Activated CD8-positive, alpha-beta memory T cell treated with anti-CD3 and anti-CD28 coated beads, Interleukin-2, amount 10 ng/mL, durations not matched to agents 7 days and 5 days (primary cell): ENCODE results near the gene KCNJ9. TPM values are rescaled to one million over a fixed set of nuclear protein-coding genes. Genes with fewer than 3 reads are reported as not detected.

Source experiments
- ATAC-seq: fragments of 150-1000 bp; cut with Tn5 transposase; one replicate; pipeline ENCODE4 v1.10.0; 2021; ENCODE audit warnings: moderate library complexity
- CTCF ChIA-PET: fragments of 350-600 bp; sonication (Branson Sonifier 250); formaldehyde crosslinking; loops from one replicate; lab custom pipeline; 2021; ENCODE audit warnings: antibody characterized with exemption; lab: Charles Lee
- DNase-seq: peaks from one replicate; pipeline ENCODE4 v3.0.0-alpha.2; 2020
- H3K27ac Mint-ChIP-seq: one replicate; pipeline ENCODE4 v1.8.0; 2021; ENCODE audit warnings: mild to moderate bottlenecking, mixed read lengths
- H3K27me3 Mint-ChIP-seq: one replicate; pipeline ENCODE4 v1.8.0; 2021; ENCODE audit warnings: mixed read lengths
- H3K36me3 Mint-ChIP-seq: one replicate; pipeline ENCODE4 v1.8.0; 2021; ENCODE audit warnings: mild to moderate bottlenecking, mixed read lengths
- H3K4me1 Mint-ChIP-seq: one replicate; pipeline ENCODE4 v1.8.0; 2021; ENCODE audit warnings: mixed read lengths
- H3K4me3 Mint-ChIP-seq: one replicate; pipeline ENCODE4 v1.8.0; 2021; ENCODE audit warnings: mild to moderate bottlenecking, moderate library complexity, mixed read lengths
- H3K9me3 Mint-ChIP-seq: one replicate; pipeline ENCODE4 v1.8.0; 2022; ENCODE audit warnings: low read depth, mixed read lengths
- total RNA-seq, 2 experiments: library from RNA; stranded (reverse); gene quantifications; one replicate each; pipeline ENCODE4 v1.2.3, GENCODE V29; 2021

The KCNJ9 gene
- total RNA-seq, 2 experiments from 2014 or later = not detected

- H3K27me3 Mint-ChIP-seq = peaks cover 58% of the 10 kb centered on the region
- no peaks in the 10 kb centered on the region for H3K36me3 Mint-ChIP-seq
- no peaks in the 10 kb centered on the region for H3K4me1 Mint-ChIP-seq
- DNase-seq (no peak), ATAC-seq (no peak)
- CTCF ChIA-PET = interaction anchor here (40.9 kb wide), 1 partner anchor 26 kb away, joined by 633 read pairs; the partner anchor contains the start of genes KCNJ10 and KCNJ9
- no peak overlapping the region for H3K4me3 Mint-ChIP-seq
- H3K27ac Mint-ChIP-seq = no peak overlapping the region
- H3K9me3 Mint-ChIP-seq = no peaks in the 10 kb centered on the region
Observed at GRCh38 chr1:160053548-160054365, 27.6 kb upstream of the KCNJ9 start.

GRCh38 chr1:160056648-160057169, 24.6 kb upstream of the KCNJ9 start:
- no peaks in the 10 kb centered on the region for H3K9me3 Mint-ChIP-seq
- no peaks in the 10 kb centered on the region for H3K4me1 Mint-ChIP-seq
- no peak overlapping the region for H3K4me3 Mint-ChIP-seq
- no peaks in the 10 kb centered on the region for H3K36me3 Mint-ChIP-seq
- H3K27ac Mint-ChIP-seq = no peak overlapping the region
- CTCF ChIA-PET = interaction anchor here (2.8 to 40.9 kb wide), 2 partner anchors 11 to 23 kb away, joined by 21 to 633 read pairs; partner anchors contain the start of genes KCNJ10 and KCNJ9
- H3K27me3 Mint-ChIP-seq = peaks cover 54% of the 10 kb centered on the region
- ATAC-seq (no peak), DNase-seq (no peak)

GRCh38 chr1:160058087-160058486, 23.3 kb upstream of the KCNJ9 start:
- Mint-ChIP-seq H3K9me3 (no peaks in the 10 kb centered on the region), H3K4me3 (no peak overlapping the region), H3K4me1 (no peaks in the 10 kb centered on the region), H3K36me3 (no peaks in the 10 kb centered on the region), H3K27me3 (peaks cover 47% of the 10 kb centered on the region), H3K27ac (no peak overlapping the region)
- no peak for DNase-seq
- no peak for ATAC-seq
- CTCF ChIA-PET = interaction anchor here (0.8 to 40.9 kb wide), 4 partner anchors 11 to 51 kb away, joined by 3 to 633 read pairs (median 6); partner anchors contain the start of genes KCNJ10 and KCNJ9

- DNase-seq (no peak), ATAC-seq (no peak)
- H3K27ac Mint-ChIP-seq = no peak overlapping the region
- H3K36me3 Mint-ChIP-seq = no peaks in the 10 kb centered on the region
- H3K27me3 Mint-ChIP-seq = peaks cover 34% of the 10 kb centered on the region
- H3K4me1 Mint-ChIP-seq = no peaks in the 10 kb centered on the region
- H3K9me3 Mint-ChIP-seq = no peaks in the 10 kb centered on the region
- CTCF ChIA-PET = interaction anchor here (2.7 to 40.9 kb wide), 2 partner anchors 15 to 19 kb away, joined by 16 to 633 read pairs; partner anchors contain the start of genes KCNJ10 and KCNJ9
- H3K4me3 Mint-ChIP-seq = no peak overlapping the region
Observed at GRCh38 chr1:160061369-160062229, 19.7 kb upstream of the KCNJ9 start.

- Mint-ChIP-seq H3K4me3 (no peak overlapping the region), H3K4me1 (no peaks in the 10 kb centered on the region), H3K27ac (no peak overlapping the region), H3K9me3 (no peaks in the 10 kb centered on the region), H3K27me3 (peaks cover 34% of the 10 kb centered on the region), H3K36me3 (no peaks in the 10 kb centered on the region)
- ATAC-seq (no peak), DNase-seq (no peak)
- CTCF ChIA-PET = interaction anchor here (3.2 to 40.9 kb wide), 2 partner anchors 16 to 18 kb away, joined by 13 to 633 read pairs; partner anchors contain the start of genes KCNJ10 and KCNJ9
Observed at GRCh38 chr1:160062230-160062532, 19.2 kb upstream of the KCNJ9 start.

- Mint-ChIP-seq H3K4me1 (no peaks in the 10 kb centered on the region), H3K9me3 (no peaks in the 10 kb centered on the region), H3K27me3 (peaks cover 34% of the 10 kb centered on the region), H3K4me3 (no peak overlapping the region), H3K27ac (no peak overlapping the region), H3K36me3 (no peaks in the 10 kb centered on the region)
- ATAC-seq = no peak
- CTCF ChIA-PET = interaction anchor here (3.2 to 40.9 kb wide), 2 partner anchors 17 kb away, joined by 13 to 633 read pairs; partner anchors contain the start of genes KCNJ10 and KCNJ9
- DNase-seq = no peak
Observed at GRCh38 chr1:160063176-160063575, 18.2 kb upstream of the KCNJ9 start.

- no peak overlapping the region for H3K4me3 Mint-ChIP-seq
- DNase-seq (no peak), ATAC-seq (no peak)
- H3K4me1 Mint-ChIP-seq = no peaks in the 10 kb centered on the region
- no peaks in the 10 kb centered on the region for H3K9me3 Mint-ChIP-seq
- H3K36me3 Mint-ChIP-seq = no peaks in the 10 kb centered on the region
- CTCF ChIA-PET = interaction anchor here (0.9 to 40.9 kb wide), 3 partner anchors 16 to 56 kb away, joined by 3 to 633 read pairs (median 13); partner anchors contain the start of genes KCNJ10 and KCNJ9
- peaks cover 37% of the 10 kb centered on the region for H3K27me3 Mint-ChIP-seq
- no peak overlapping the region for H3K27ac Mint-ChIP-seq
Observed at GRCh38 chr1:160064164-160064563, 17.2 kb upstream of the KCNJ9 start.

- Mint-ChIP-seq H3K36me3 (no peaks in the 10 kb centered on the region), H3K4me3 (no peak overlapping the region), H3K27ac (no peak overlapping the region), H3K9me3 (no peaks in the 10 kb centered on the region), H3K27me3 (peaks cover 39% of the 10 kb centered on the region), H3K4me1 (no peaks in the 10 kb centered on the region)
- no peak for ATAC-seq
- DNase-seq = no peak
- CTCF ChIA-PET = interaction anchor here (0.9 to 40.9 kb wide), 3 partner anchors 15 to 57 kb away, joined by 3 to 633 read pairs (median 13); partner anchors contain the start of genes KCNJ10 and KCNJ9
Observed at GRCh38 chr1:160064746-160065145, 16.6 kb upstream of the KCNJ9 start.

- Mint-ChIP-seq H3K4me1 (peaks cover 14% of the 10 kb centered on the region), H3K9me3 (no peaks in the 10 kb centered on the region), H3K4me3 (no peak overlapping the region), H3K36me3 (no peaks in the 10 kb centered on the region), H3K27ac (no peak overlapping the region), H3K27me3 (peaks cover 52% of the 10 kb centered on the region)
- ATAC-seq = no peak
- CTCF ChIA-PET = interaction anchor here (0.8 to 40.9 kb wide), 3 partner anchors 8 to 126 kb away, joined by 3 to 633 read pairs (median 633); partner anchors contain the start of genes KCNJ10 and KCNJ9
- no peak for DNase-seq
Observed at GRCh38 chr1:160066829-160067745, 14.3 kb upstream of the KCNJ9 start.

GRCh38 chr1:160068225-160068624, 13.1 kb upstream of the KCNJ9 start:
- ATAC-seq = no peak
- Mint-ChIP-seq H3K4me3 (no peak overlapping the region), H3K27ac (no peak overlapping the region), H3K27me3 (peaks cover 54% of the 10 kb centered on the region), H3K9me3 (no peaks in the 10 kb centered on the region), H3K36me3 (no peaks in the 10 kb centered on the region), H3K4me1 (peaks cover 15% of the 10 kb centered on the region)
- CTCF ChIA-PET = interaction anchor here (1.2 to 40.9 kb wide), 3 partner anchors 9 to 62 kb away, joined by 3 to 633 read pairs (median 633); partner anchors contain the start of genes KCNJ10 and KCNJ9
- no peak for DNase-seq

- H3K9me3 Mint-ChIP-seq = no peaks in the 10 kb centered on the region
- H3K36me3 Mint-ChIP-seq = no peaks in the 10 kb centered on the region
- no peak within 1 kb of the TSS for H3K27ac Mint-ChIP-seq
- ATAC-seq (no peak), DNase-seq (no peak)
- CTCF ChIA-PET = interaction anchor here (1.2 to 40.9 kb wide), 4 partner anchors 10 to 124 kb away, joined by 3 to 633 read pairs (median 318); partner anchors contain the start of genes KCNJ10 and KCNJ9
- H3K27me3 Mint-ChIP-seq = peaks cover 50% of the 10 kb centered on the region
- H3K4me3 Mint-ChIP-seq = peak within 1 kb of the TSS; percentile 75
- H3K4me1 Mint-ChIP-seq = peaks cover 15% of the 10 kb centered on the region
Observed at GRCh38 chr1:160069460-160070231, 11.7 kb upstream of the KCNJ9 start, which contains the start of gene KCNJ10. KCNJ10 (minus strand) TSS chr1:160070160; CDS start chr1:160042532, 27,628 bp downstream.
